ENCODE data around the gene NOXA1. TPM values are rescaled to one million over a fixed set of nuclear protein-coding genes. Genes with fewer than 3 reads are reported as not detected.

Gene NOXA1
- total RNA-seq, 4 donors from 2014 or later = 1.4 to 5.3 (median 2.4) TPM

GRCh38 chr9:137396634-137397367, 26.4 kb upstream of the NOXA1 start:
- TF ChIP-seq CTCF (IDR thresholded peaks at IDR 0.05; ENCODE audit: low read depth) = no peak

- TF ChIP-seq CTCF (IDR thresholded peaks at IDR 0.05; ENCODE audit: low read depth) = no peak
These were observed 25.3 kb upstream of the NOXA1 start for GRCh38 chr9:137397675-137398423.

- TF ChIP-seq CTCF (IDR thresholded peaks at IDR 0.05; ENCODE audit: low read depth) = no peak
These were observed 24.4 kb upstream of the NOXA1 start for GRCh38 chr9:137398561-137399468.

- no peak for TF ChIP-seq CTCF (IDR thresholded peaks at IDR 0.05; ENCODE audit: low read depth)
These were observed 20.4 kb upstream of the NOXA1 start for GRCh38 chr9:137402746-137403145.

GRCh38 chr9:137403269-137403668, 19.9 kb upstream of the NOXA1 start:
- TF ChIP-seq CTCF (IDR thresholded peaks at IDR 0.05; ENCODE audit: low read depth) = no peak

- TF ChIP-seq CTCF (IDR thresholded peaks at IDR 0.05; ENCODE audit: low read depth) = no peak
These were observed 18.1 kb upstream of the NOXA1 start for GRCh38 chr9:137404961-137405567.
